ENCODE results near the gene FAM78A.
A peak's percentile ranks its signal among the peaks of the same experiment; 100 is the strongest.

Gene FAM78A

DNA sequence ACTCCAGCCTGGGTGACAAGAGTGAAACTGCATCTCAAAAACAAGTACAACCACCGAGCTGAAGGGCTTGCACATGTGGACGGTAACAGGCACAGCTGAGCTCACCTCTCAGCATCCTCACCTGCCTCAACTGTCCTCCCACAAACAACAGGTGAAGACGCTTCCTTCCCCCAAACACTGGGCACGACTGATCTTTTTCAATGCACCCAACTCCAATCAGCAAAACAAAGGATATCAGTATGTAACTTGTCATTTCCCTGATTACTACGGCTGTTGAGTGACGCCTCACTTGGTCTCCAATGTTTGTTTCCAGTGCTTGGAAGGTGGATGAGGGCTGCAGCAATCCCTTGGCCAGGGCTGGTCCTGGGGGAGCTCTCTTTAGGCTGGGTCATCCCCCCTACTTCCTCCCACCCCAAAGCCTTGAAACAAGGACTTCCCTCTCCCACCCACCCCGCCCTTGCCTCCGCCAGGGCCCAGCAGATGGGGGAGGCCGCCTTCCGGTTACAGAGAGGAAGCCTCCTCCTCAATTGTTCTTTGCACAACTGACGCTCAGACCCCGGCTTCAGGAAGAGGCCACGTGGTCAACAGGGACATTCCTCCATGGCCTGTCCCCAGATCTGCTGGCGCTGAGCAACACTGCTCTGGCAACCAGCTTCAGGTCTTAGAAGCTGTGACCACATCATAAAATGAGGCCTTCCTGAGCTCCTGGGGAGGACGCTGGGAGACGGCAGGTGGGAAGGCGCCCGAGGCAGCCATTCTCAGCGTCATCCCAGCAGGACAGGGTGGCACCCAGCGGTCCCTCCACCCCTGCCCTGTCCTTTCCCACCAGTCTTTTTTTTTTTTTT is 5.9 kb downstream of the FAM78A start:
- no peaks in the 10 kb centered on the region for H3K9me2 ChIP-seq (replicated peaks; ENCODE audit: insufficient read depth, low read length)
- H3K27me3 ChIP-seq (replicated peaks; ENCODE audit: insufficient read depth, low read length): no peaks in the 10 kb centered on the region
- no peaks in the 10 kb centered on the region for H3K36me3 ChIP-seq (replicated peaks; ENCODE audit: insufficient read depth, low read length)
- no peak for DNase-seq
- peaks cover 31% of the 10 kb centered on the region for H3F3A ChIP-seq (ENCODE audit: insufficient read depth, low read length)
- H3K4me1 ChIP-seq (ENCODE audit: low read length): peaks cover 40% of the 10 kb centered on the region
- peak overlapping the region; percentile 85; the same call in 1 of the 2 replicates for H3K27ac ChIP-seq (ENCODE audit: low read length)
- H3K9me3 ChIP-seq (replicated peaks; ENCODE audit: insufficient read depth, low read length): no peaks in the 10 kb centered on the region
- TF ChIP-seq EZH2phosphoT487 (IDR thresholded peaks at IDR 0.05; ENCODE audit: low read length) (no peak), EZH2 (optimal IDR thresholded peaks at IDR 0.05; ENCODE audit: low read depth, low read length) (no peak)
- peak overlapping the region; percentile 27; the same call in 1 of the 2 replicates for H3K4me2 ChIP-seq (ENCODE audit: low read depth, low read length)
- no peaks in the 10 kb centered on the region for H4K20me1 ChIP-seq (ENCODE audit: insufficient read depth, low read length)
- H2AFZ ChIP-seq (ENCODE audit: low read length): no peak overlapping the region
- no peak overlapping the region for H3K4me3 ChIP-seq (ENCODE audit: low read length)
- peaks cover 89% of the 10 kb centered on the region for H3K79me2 ChIP-seq (ENCODE audit: low read length)
- no peak overlapping the region for H3K9ac ChIP-seq (ENCODE audit: low read length)

GRCh38 chr9:131266266-131267229 is 9.8 kb downstream of the FAM78A start:
- Histone ChIP-seq H3F3A (ENCODE audit: insufficient read depth, low read length) (peaks cover 42% of the 10 kb centered on the region), H3K27me3 (replicated peaks; ENCODE audit: insufficient read depth, low read length) (no peaks in the 10 kb centered on the region), H4K20me1 (ENCODE audit: insufficient read depth, low read length) (no peaks in the 10 kb centered on the region), H3K36me3 (replicated peaks; ENCODE audit: insufficient read depth, low read length) (no peaks in the 10 kb centered on the region), H3K79me2 (ENCODE audit: low read length) (peaks cover 78% of the 10 kb centered on the region), H3K4me2 (ENCODE audit: low read depth, low read length) (no peak overlapping the region), H3K4me3 (ENCODE audit: low read length) (no peak overlapping the region), H3K9me3 (replicated peaks; ENCODE audit: insufficient read depth, low read length) (no peaks in the 10 kb centered on the region), H3K4me1 (ENCODE audit: low read length) (peaks cover 44% of the 10 kb centered on the region), H3K9ac (ENCODE audit: low read length) (no peak overlapping the region), H2AFZ (ENCODE audit: low read length) (no peak overlapping the region), H3K27ac (ENCODE audit: low read length) (no peak overlapping the region), H3K9me2 (replicated peaks; ENCODE audit: insufficient read depth, low read length) (no peaks in the 10 kb centered on the region)
- TF ChIP-seq EZH2 (optimal IDR thresholded peaks at IDR 0.05; ENCODE audit: low read depth, low read length) (no peak), EZH2phosphoT487 (IDR thresholded peaks at IDR 0.05; ENCODE audit: low read length) (no peak)
- TF ChIP-seq, protein P1, sequence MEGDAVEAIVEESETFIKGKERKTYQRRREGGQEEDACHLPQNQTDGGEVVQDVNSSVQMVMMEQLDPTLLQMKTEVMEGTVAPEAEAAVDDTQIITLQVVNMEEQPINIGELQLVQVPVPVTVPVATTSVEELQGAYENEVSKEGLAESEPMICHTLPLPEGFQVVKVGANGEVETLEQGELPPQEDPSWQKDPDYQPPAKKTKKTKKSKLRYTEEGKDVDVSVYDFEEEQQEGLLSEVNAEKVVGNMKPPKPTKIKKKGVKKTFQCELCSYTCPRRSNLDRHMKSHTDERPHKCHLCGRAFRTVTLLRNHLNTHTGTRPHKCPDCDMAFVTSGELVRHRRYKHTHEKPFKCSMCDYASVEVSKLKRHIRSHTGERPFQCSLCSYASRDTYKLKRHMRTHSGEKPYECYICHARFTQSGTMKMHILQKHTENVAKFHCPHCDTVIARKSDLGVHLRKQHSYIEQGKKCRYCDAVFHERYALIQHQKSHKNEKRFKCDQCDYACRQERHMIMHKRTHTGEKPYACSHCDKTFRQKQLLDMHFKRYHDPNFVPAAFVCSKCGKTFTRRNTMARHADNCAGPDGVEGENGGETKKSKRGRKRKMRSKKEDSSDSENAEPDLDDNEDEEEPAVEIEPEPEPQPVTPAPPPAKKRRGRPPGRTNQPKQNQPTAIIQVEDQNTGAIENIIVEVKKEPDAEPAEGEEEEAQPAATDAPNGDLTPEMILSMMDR (IDR thresholded peaks at IDR 0.05; ENCODE audit: low read length): no peak
- no peak for DNase-seq

GRCh38 chr9:131264231-131264630 is 12.1 kb downstream of the FAM78A start:
- Histone ChIP-seq H3K36me3 (replicated peaks; ENCODE audit: insufficient read depth, low read length) (peaks cover 10% of the 10 kb centered on the region), H3K4me2 (ENCODE audit: low read depth, low read length) (no peak overlapping the region), H3K4me1 (ENCODE audit: low read length) (peaks cover 33% of the 10 kb centered on the region)

More at GRCh38 chr9:131264231-131264630, 12.1 kb downstream of the FAM78A start:
- Histone ChIP-seq H3K9ac (ENCODE audit: low read length) (no peak overlapping the region), H3K27me3 (replicated peaks; ENCODE audit: insufficient read depth, low read length) (no peaks in the 10 kb centered on the region), H3K27ac (ENCODE audit: low read length) (peak overlapping the region; percentile 3; the same call in 1 of the 2 replicates), H3K79me2 (ENCODE audit: low read length) (peaks cover 80% of the 10 kb centered on the region), H2AFZ (ENCODE audit: low read length) (no peak overlapping the region), H4K20me1 (ENCODE audit: insufficient read depth, low read length) (no peaks in the 10 kb centered on the region), H3K4me3 (ENCODE audit: low read length) (no peak overlapping the region), H3F3A (ENCODE audit: insufficient read depth, low read length) (peaks cover 32% of the 10 kb centered on the region), H3K9me3 (replicated peaks; ENCODE audit: insufficient read depth, low read length) (no peaks in the 10 kb centered on the region), H3K9me2 (replicated peaks; ENCODE audit: insufficient read depth, low read length) (no peaks in the 10 kb centered on the region)
- no peak for DNase-seq
- no peak for TF ChIP-seq EZH2 (optimal IDR thresholded peaks at IDR 0.05; ENCODE audit: low read depth, low read length)
- TF ChIP-seq, protein P1 (IDR thresholded peaks at IDR 0.05; ENCODE audit: low read length): no peak
- no peak for TF ChIP-seq EZH2phosphoT487 (IDR thresholded peaks at IDR 0.05; ENCODE audit: low read length)
